GM12878 (cell line): ENCODE results near the gene RIPK3. TPM values are rescaled to one million over a fixed set of nuclear protein-coding genes. Genes with fewer than 3 reads are reported as not detected.

Source experiments
- ATAC-seq: fragments of 200-7000 bp; cut with Tn5 transposase; 3 replicates; pipeline ENCODE4 v1.9.1; 2020; ENCODE audit warnings: mild to moderate bottlenecking, moderate library complexity
- BruUV-seq: library from RNA; stranded (reverse); fragments of 400-500 nt; replicated peaks from 2 replicates; lab custom pipeline; 2021; lab: Mats Ljungman, UMichigan
- CTCF ChIA-PET: fragments of 300-600 bp; sonication (Branson Sonifier 250); formaldehyde crosslinking; extraction: SDS; loops from one replicate; lab custom pipeline; 2021; ENCODE audit warnings: inconsistent platforms; lab: Yijun Ruan, JAX
- POLR2A ChIA-PET: fragments of 350-600 bp; formaldehyde crosslinking; extraction: SDS; loops from one replicate; lab custom pipeline; 2021; ENCODE audit warnings: inconsistent platforms; lab: Charles Lee
- RAD21 ChIA-PET: fragments of 300-600 bp; sonication (Branson Sonifier 250); formaldehyde crosslinking; loops from one replicate; lab custom pipeline; 2023; ENCODE audit warnings: antibody characterized with exemption; ENCODE audit not compliant: unreplicated experiment; lab: Charles Lee
- SMC1A ChIA-PET: fragments of 300-600 bp; sonication (Branson Sonifier 250); formaldehyde crosslinking; loops from one replicate; lab custom pipeline; 2023; ENCODE audit not compliant: unreplicated experiment, uncharacterized antibody; lab: Charles Lee
- DNase-seq: peaks from one replicate; pipeline ENCODE4 v3.0.0-alpha.2; 2011; ENCODE audit warnings: low read depth, low spot score
- FAIRE-seq: peaks from 3 replicates; lab custom pipeline; 2011; peaks lifted over from hg19 to GRCh38; lab: Jason Lieb, UNC
- H2AFZ ChIP-seq: 2 replicates; pipeline ENCODE4 v1.6.0; 2011; ENCODE audit warnings: low read depth, low read length, control low read depth; ENCODE audit not compliant: control insufficient read depth
- H3K27ac ChIP-seq: 2 replicates; pipeline ENCODE4 v1.5.1; 2011; ENCODE audit warnings: control low read depth; ENCODE audit not compliant: control insufficient read depth, insufficient read depth
- H3K27me3 ChIP-seq, 2 experiments: replicated peaks in 1 of 2; 2 replicates each; pipeline versions ENCODE4 v1.6.0 to v1.6.1; 2011; ENCODE audit warnings: low read length in 1 of 2; ENCODE audit not compliant: control insufficient read depth in 2 of 2, insufficient read depth in 2 of 2
- H3K36me3 ChIP-seq, 2 experiments: 2 replicates each; pipeline ENCODE4 v1.5.1; 2011; ENCODE audit warnings: low read length in 1 of 2; ENCODE audit not compliant: control insufficient read depth in 2 of 2, insufficient read depth in 2 of 2
- H3K4me1 ChIP-seq: 2 replicates; pipeline ENCODE4 v1.6.1; 2011; ENCODE audit warnings: mild to moderate bottlenecking, low read length, moderate library complexity, mixed read lengths; ENCODE audit not compliant: control insufficient read depth, insufficient read depth
- H3K4me2 ChIP-seq: 2 replicates; pipeline ENCODE4 v1.6.0; 2011; ENCODE audit warnings: control low read depth; ENCODE audit not compliant: control insufficient read depth, insufficient read depth
- H3K4me3 ChIP-seq: fragments of 200-600 bp; sonication (generic); 2 replicates; pipeline ENCODE4 v1.5.1; 2016
- H3K79me2 ChIP-seq: 2 replicates; pipeline ENCODE4 v1.6.0; 2011; ENCODE audit warnings: low read length; ENCODE audit not compliant: control insufficient read depth, insufficient read depth
- H3K9ac ChIP-seq: 2 replicates; pipeline ENCODE4 v1.8.0; 2011; ENCODE audit warnings: low read length, control low read depth, mixed read lengths; ENCODE audit not compliant: control insufficient read depth, insufficient read depth
- H3K9me3 ChIP-seq: replicated peaks from 3 replicates; pipeline ENCODE4 v1.5.1; 2011; ENCODE audit warnings: mild to moderate bottlenecking, low read length; ENCODE audit not compliant: control insufficient read depth, insufficient read depth
- H4K20me1 ChIP-seq: 2 replicates; pipeline ENCODE4 v1.6.0; 2011; ENCODE audit not compliant: control insufficient read depth, insufficient read depth
- BHLHE40 ChIP-seq, 2 experiments: fragments of 450-650 bp in 1 of 2; IDR thresholded peaks; 2 replicates each; pipeline ENCODE4 v1.6.1; 2011 to 2017; ENCODE audit warnings: low read depth in 2 of 2, borderline replicate concordance in 1 of 2, improper control_type of control experiment in 1 of 2, low read length in 1 of 2, mild to moderate bottlenecking in 1 of 2
- IKZF2 ChIP-seq, 2 experiments: fragments of 450-650 bp; IDR thresholded peaks; 2 replicates each; pipeline ENCODE4 v1.6.1; 2017; ENCODE audit warnings: mild to moderate bottlenecking in 2 of 2, moderate library complexity in 2 of 2
- IRF5 ChIP-seq: fragments of 450-650 bp; IDR thresholded peaks from 2 replicates; pipeline ENCODE4 v1.6.1; 2017; ENCODE audit warnings: borderline replicate concordance
- KDM1A ChIP-seq: fragments of 200-600 bp; sonication (generic); IDR thresholded peaks from 2 replicates; pipeline ENCODE4 v1.6.1; 2016; ENCODE audit warnings: borderline replicate concordance
- KLF5 ChIP-seq: fragments of 450-650 bp; IDR thresholded peaks from 2 replicates; pipeline ENCODE4 v1.6.1; 2014; ENCODE audit warnings: mild to moderate bottlenecking; ENCODE audit not compliant: partially characterized antibody
- RB1 ChIP-seq: fragments of 450-650 bp; formaldehyde crosslinking; IDR thresholded peaks from 2 replicates; pipeline ENCODE4 v1.6.1; 2017; ENCODE audit warnings: mild to moderate bottlenecking, borderline replicate concordance
- SREBF1 ChIP-seq: IDR thresholded peaks from 2 replicates; pipeline ENCODE4 v1.6.1; 2012; ENCODE audit warnings: mild to moderate bottlenecking, low read length
- STAT1 ChIP-seq: fragments of 450-650 bp; conservative IDR thresholded peaks from 2 replicates; pipeline ENCODE4 v1.6.1; 2014; ENCODE audit warnings: antibody characterized with exemption, mild to moderate bottlenecking
- TCF3 ChIP-seq: IDR thresholded peaks from 2 replicates; pipeline ENCODE4 v1.6.1; 2012; ENCODE audit warnings: low read depth, mild to moderate bottlenecking, low read length, borderline replicate concordance; ENCODE audit not compliant: insufficient read depth
- YY1 ChIP-seq: IDR thresholded peaks from 2 replicates; pipeline ENCODE4 v1.6.1; 2011; ENCODE audit warnings: low read depth, mild to moderate bottlenecking, low read length
- ZNF274 ChIP-seq: IDR thresholded peaks from one replicate; pipeline ENCODE4 v1.8.0; 2011; ENCODE audit not compliant: insufficient read length, insufficient read depth
- WGBS: methylation state at CpG from one replicate; pipeline ENCODE4 v1.1.6; 2016; ENCODE audit warnings: low lambda C conversion rate; ENCODE audit not compliant: insufficient replicate concordance, insufficient coverage; ENCODE audit errors: missing lambda C conversion rate; 5-methylcytosine and 5-hydroxymethylcytosine counted together
- in situ Hi-C: fragments of 300-500 bp; cut with MboI; formaldehyde crosslinking; loops from 9 replicates; pipeline ENCODE4 v1.14.3; 2018; ENCODE audit warnings: mixed read lengths
- intact Hi-C: fragments of 100-400 bp; cut with micrococcal nuclease; formaldehyde crosslinking; loops from one replicate; pipeline ENCODE4 v1.14.2; 2022; ENCODE audit not compliant: unreplicated experiment
- polyA plus RNA-seq, 11 experiments: library from polyadenylated mRNA; depleted of rRNA in 4 of 11; unstranded in 6 of 11; stranded (reverse) in 5 of 11; fragments of >200 nt; fragmentation: Nextera tagmentation in 4 of 11; fragmentation: Illumina TruSeq in 1 of 11; extraction: Ambion mirVana in 4 of 11; extraction: Trizol in 1 of 11; gene quantifications; 1 replicate in 1 of 11; 2 replicates in 10 of 11; pipeline versions ENCODE4 v1.2.1 to v1.2.3, GENCODE V29; 2011 to 2016; ENCODE audit warnings: inconsistent platforms in 2 of 11, missing spikeins in 2 of 11, low read depth in 1 of 11
- total RNA-seq, 4 experiments: library from RNA; depleted of rRNA in 3 of 4; stranded (reverse); fragments of >200 nt in 3 of 4; fragmentation: Illumina TruSeq in 1 of 4; extraction: Trizol in 1 of 4; gene quantifications; 2 replicates each; pipeline versions ENCODE4 v1.2.1 to v1.2.3, GENCODE V29; 2013 to 2021
- TF ChIP-seq, protein P1 (sequence below): fragments of 450-650 bp; formaldehyde crosslinking; IDR thresholded peaks from 2 replicates; pipeline ENCODE4 v1.5.0; 2022; ENCODE audit warnings: mild to moderate bottlenecking, missing genetic modification characterization

RIPK3 gene
- total and polyA plus RNA-seq, 10 of the 15 experiments (the other 5 are each of a cell fraction or from before 2014, with no cell fraction given), result 2.0 to 13.6 (median 8.1) TPM

GRCh38 chr14:24304019-24304387 lies 35.8 kb downstream of the RIPK3 start:
- no peak overlapping the region for H3K4me3 ChIP-seq
- TF ChIP-seq TCF3 (no peak), RB1 (no peak), KDM1A (no peak), KLF5 (no peak), STAT1 (no peak), IKZF2 (IDR thresholded peaks at IDR 0.05) (no peak), YY1 (no peak), ZNF274 (no peak), BHLHE40 (IDR thresholded peaks at IDR 0.05; ENCODE audit: borderline replicate concordance in 1 of 2, low read depth in 2 of 2, low read length in 1 of 2) (no peak), IRF5 (no peak), SREBF1 (no peak)
- TF ChIP-seq, protein P1, sequence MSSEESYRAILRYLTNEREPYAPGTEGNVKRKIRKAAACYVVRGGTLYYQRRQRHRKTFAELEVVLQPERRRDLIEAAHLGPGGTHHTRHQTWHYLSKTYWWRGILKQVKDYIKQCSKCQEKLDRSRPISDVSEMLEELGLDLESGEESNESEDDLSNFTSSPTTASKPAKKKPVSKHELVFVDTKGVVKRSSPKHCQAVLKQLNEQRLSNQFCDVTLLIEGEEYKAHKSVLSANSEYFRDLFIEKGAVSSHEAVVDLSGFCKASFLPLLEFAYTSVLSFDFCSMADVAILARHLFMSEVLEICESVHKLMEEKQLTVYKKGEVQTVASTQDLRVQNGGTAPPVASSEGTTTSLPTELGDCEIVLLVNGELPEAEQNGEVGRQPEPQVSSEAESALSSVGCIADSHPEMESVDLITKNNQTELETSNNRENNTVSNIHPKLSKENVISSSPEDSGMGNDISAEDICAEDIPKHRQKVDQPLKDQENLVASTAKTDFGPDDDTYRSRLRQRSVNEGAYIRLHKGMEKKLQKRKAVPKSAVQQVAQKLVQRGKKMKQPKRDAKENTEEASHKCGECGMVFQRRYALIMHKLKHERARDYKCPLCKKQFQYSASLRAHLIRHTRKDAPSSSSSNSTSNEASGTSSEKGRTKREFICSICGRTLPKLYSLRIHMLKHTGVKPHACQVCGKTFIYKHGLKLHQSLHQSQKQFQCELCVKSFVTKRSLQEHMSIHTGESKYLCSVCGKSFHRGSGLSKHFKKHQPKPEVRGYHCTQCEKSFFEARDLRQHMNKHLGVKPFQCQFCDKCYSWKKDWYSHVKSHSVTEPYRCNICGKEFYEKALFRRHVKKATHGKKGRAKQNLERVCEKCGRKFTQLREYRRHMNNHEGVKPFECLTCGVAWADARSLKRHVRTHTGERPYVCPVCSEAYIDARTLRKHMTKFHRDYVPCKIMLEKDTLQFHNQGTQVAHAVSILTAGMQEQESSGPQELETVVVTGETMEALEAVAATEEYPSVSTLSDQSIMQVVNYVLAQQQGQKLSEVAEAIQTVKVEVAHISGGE (CRISPR knock-in tag), result no peak
- WGBS, result 97% methylated on average over 10 of the region's 11 CpGs
- ATAC-seq (no peak), DNase-seq (no peak), FAIRE-seq (no peak)
- H3K4me1 ChIP-seq, result peaks cover 10% of the 10 kb centered on the region
- no peaks in the 10 kb centered on the region for H3K27me3 ChIP-seq
- H3K36me3 ChIP-seq, result peaks cover 16 to 32% of the 10 kb centered on the region in 2 experiments
- no peak overlapping the region for H2AFZ ChIP-seq
- intact Hi-C loops (no loop called here), in situ Hi-C loops (no loop called here)
- ChIA-PET RAD21 (no interaction called here), CTCF (interaction anchor here (1.0 kb wide), 1 partner anchor 62 kb away, joined by 3 read pairs; the partner anchor contains the start of gene TINF2), SMC1A (interaction anchor here (10.1 kb wide), 1 partner anchor 60 kb away, joined by 201 read pairs; the partner anchor contains the start of gene TINF2), POLR2A (no interaction called here)
- no peaks in the 10 kb centered on the region for H3K9me3 ChIP-seq
- H3K27ac ChIP-seq, result no peak overlapping the region
- BruUV-seq, result no TSS peak
- no peak overlapping the region for H3K9ac ChIP-seq
- peaks cover 22% of the 10 kb centered on the region for H3K79me2 ChIP-seq
- H4K20me1 ChIP-seq, result no peaks in the 10 kb centered on the region
- H3K4me2 ChIP-seq, result no peak overlapping the region
